Measurements from ENCODE around the gene PDE7B. TPM values are rescaled to one million over a fixed set of nuclear protein-coding genes. Genes with fewer than 3 reads are reported as not detected.

The PDE7B gene
- total RNA-seq, 4 donors from 2014 or later, result 7.8 to 13.7 (median 8.6) TPM

- TF ChIP-seq, protein P1, sequence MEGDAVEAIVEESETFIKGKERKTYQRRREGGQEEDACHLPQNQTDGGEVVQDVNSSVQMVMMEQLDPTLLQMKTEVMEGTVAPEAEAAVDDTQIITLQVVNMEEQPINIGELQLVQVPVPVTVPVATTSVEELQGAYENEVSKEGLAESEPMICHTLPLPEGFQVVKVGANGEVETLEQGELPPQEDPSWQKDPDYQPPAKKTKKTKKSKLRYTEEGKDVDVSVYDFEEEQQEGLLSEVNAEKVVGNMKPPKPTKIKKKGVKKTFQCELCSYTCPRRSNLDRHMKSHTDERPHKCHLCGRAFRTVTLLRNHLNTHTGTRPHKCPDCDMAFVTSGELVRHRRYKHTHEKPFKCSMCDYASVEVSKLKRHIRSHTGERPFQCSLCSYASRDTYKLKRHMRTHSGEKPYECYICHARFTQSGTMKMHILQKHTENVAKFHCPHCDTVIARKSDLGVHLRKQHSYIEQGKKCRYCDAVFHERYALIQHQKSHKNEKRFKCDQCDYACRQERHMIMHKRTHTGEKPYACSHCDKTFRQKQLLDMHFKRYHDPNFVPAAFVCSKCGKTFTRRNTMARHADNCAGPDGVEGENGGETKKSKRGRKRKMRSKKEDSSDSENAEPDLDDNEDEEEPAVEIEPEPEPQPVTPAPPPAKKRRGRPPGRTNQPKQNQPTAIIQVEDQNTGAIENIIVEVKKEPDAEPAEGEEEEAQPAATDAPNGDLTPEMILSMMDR (IDR thresholded peaks at IDR 0.05), result no peak
- no peak for TF ChIP-seq POLR2A (IDR thresholded peaks at IDR 0.05)
- no peaks in the 10 kb centered on the region for H3K36me3 ChIP-seq
- no peak for DNase-seq
- no peaks in the 10 kb centered on the region for H3K9me3 ChIP-seq
- H3K27me3 ChIP-seq, result no peaks in the 10 kb centered on the region
- H3K4me3 ChIP-seq (replicated peaks in 1 of 3), result no peak overlapping the region
- no peaks in the 10 kb centered on the region for H3K4me1 ChIP-seq
- no peak overlapping the region for H3K27ac ChIP-seq
- 90 to 93% methylated on average over 5 of the region's 5 CpGs for WGBS, 2 donors
- intact Hi-C loops (cut with DNase I), result no loop called here
These were observed 21.0 kb upstream of the PDE7B start for GRCh38 chr6:135830452-135830881.

DNA sequence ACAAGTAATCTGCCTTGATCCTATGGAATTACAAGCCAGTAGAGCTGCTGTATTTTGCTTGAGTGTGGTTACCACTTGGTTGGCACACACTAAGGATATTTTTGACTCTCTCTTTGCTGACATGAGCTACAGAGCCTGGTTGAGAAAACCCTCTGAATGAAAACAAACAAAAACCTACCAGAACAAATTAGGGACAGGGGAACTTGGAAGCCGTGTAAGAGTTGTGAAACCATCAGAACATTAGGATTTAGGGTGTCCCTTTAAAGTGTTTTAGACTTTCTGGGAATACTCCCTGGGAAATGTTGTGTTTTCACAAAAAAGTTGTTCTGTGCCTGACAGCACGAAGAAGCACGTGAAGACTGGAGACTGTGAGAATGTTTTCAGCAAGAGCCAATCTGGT lies 20.5 kb upstream of the PDE7B start:
- Histone ChIP-seq H3K4me3 (replicated peaks in 1 of 3) (no peak overlapping the region), H3K27ac (no peak overlapping the region), H3K9me3 (no peaks in the 10 kb centered on the region), H3K27me3 (no peaks in the 10 kb centered on the region), H3K36me3 (no peaks in the 10 kb centered on the region), H3K4me1 (no peaks in the 10 kb centered on the region)
- DNase-seq, result no peak
- 51 to 54% methylated on average over 3 of the region's 3 CpGs for WGBS, 2 donors
- intact Hi-C loops (cut with DNase I), result no loop called here
- TF ChIP-seq, protein P1 (IDR thresholded peaks at IDR 0.05), result no peak
- no peak for TF ChIP-seq POLR2A (IDR thresholded peaks at IDR 0.05)

DNA sequence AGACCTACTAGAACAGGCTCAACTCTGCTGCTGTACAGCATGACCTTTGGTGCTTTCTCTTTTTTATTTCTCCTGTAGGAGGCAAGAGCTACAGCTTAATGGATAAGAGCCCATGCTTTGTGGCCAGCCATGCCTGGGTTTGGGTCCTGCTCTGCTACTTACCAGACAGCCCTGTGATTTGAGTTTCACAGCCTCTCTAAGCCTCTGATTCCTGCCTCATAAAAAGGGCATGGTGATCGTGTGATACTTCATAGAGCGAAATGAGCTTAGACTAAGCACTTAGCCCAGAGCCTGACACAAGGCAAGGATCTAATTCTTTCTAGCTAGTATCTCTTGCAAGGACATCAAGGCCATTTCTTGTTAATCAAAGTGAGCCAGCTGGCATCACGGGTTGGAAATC lies 19.3 kb upstream of the PDE7B start:
- Histone ChIP-seq H3K36me3 (no peaks in the 10 kb centered on the region), H3K4me3 (replicated peaks in 1 of 3) (no peak overlapping the region), H3K9me3 (no peaks in the 10 kb centered on the region), H3K4me1 (no peaks in the 10 kb centered on the region), H3K27ac (no peak overlapping the region), H3K27me3 (no peaks in the 10 kb centered on the region)
- intact Hi-C loops (cut with DNase I), result no loop called here
- TF ChIP-seq POLR2A (IDR thresholded peaks at IDR 0.05), result no peak
- TF ChIP-seq, protein P1 (IDR thresholded peaks at IDR 0.05), result no peak
- 83 to 91% methylated on average over 3 of the region's 3 CpGs for WGBS, 2 donors
- DNase-seq, result no peak

DNA sequence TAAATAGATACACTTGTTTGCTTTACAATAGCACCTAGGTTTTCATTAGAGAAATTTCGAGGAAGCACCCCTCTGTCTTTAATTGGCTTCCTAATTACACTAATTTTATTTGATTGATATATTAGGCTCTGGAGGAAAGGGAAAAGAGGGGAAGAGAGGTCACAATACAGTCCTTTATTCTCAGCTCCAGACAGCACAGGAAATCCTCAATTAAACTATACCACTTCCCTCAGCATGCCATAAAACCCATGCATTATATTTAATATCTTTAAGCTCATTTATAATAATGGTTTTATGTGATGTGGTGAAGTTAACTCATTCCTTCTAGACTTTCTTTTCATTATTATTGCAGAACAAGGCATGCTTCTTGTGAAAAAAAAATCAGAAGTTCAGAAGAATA lies 17.7 kb upstream of the PDE7B start:
- no peaks in the 10 kb centered on the region for H3K4me1 ChIP-seq
- no peak overlapping the region for H3K4me3 ChIP-seq (replicated peaks in 1 of 3)
- DNase-seq, result no peak
- H3K27me3 ChIP-seq, result no peaks in the 10 kb centered on the region
- no peak overlapping the region for H3K27ac ChIP-seq
- no peak for TF ChIP-seq POLR2A (IDR thresholded peaks at IDR 0.05)
- TF ChIP-seq, protein P1 (IDR thresholded peaks at IDR 0.05), result no peak
- WGBS, 2 donors, result 53 to 73% methylated on average over 1 of the region's 1 CpG
- intact Hi-C loops (cut with DNase I), result no loop called here
- no peaks in the 10 kb centered on the region for H3K9me3 ChIP-seq
- no peaks in the 10 kb centered on the region for H3K36me3 ChIP-seq

- WGBS, 2 donors, result 91 to 94% methylated on average over 5 of the region's 5 CpGs
- intact Hi-C loops (cut with DNase I), result no loop called here
- H3K4me3 ChIP-seq (replicated peaks in 1 of 3), result no peak overlapping the region
- H3K36me3 ChIP-seq, result no peaks in the 10 kb centered on the region
- no peak for DNase-seq
- H3K9me3 ChIP-seq, result no peaks in the 10 kb centered on the region
- H3K27me3 ChIP-seq, result no peaks in the 10 kb centered on the region
- no peaks in the 10 kb centered on the region for H3K4me1 ChIP-seq
- H3K27ac ChIP-seq, result no peak overlapping the region
- TF ChIP-seq, protein P1 (IDR thresholded peaks at IDR 0.05), result no peak
- TF ChIP-seq POLR2A (IDR thresholded peaks at IDR 0.05), result no peak
These were observed 13.6 kb upstream of the PDE7B start for GRCh38 chr6:135837735-135838449.

Measured in thyroid gland (tissue), 4 donors.